ENCODE measurements around the gene SLC5A2.
"Not testable (repeated sequence)": the region's sequence is repeated elsewhere in the genome, so short reads cannot be mapped to it uniquely, and the experiment has no call there.

Gene SLC5A2

GRCh38 chr16:31496670-31497069 is 13.7 kb downstream of the SLC5A2 start:
- no peak overlapping the region for H3K4me3 ChIP-seq (ENCODE audit: low read depth, low read length)
- no peak for TF ChIP-seq CTCF (IDR thresholded peaks at IDR 0.05; ENCODE audit: borderline replicate concordance, insufficient read depth, low read depth, low read length)

- no peak for TF ChIP-seq CTCF (IDR thresholded peaks at IDR 0.05; ENCODE audit: borderline replicate concordance, insufficient read depth, low read depth, low read length)
- H3K4me3 ChIP-seq (ENCODE audit: low read depth, low read length) = no peak overlapping the region
Measured at GRCh38 chr16:31498493-31498892, 15.6 kb downstream of the SLC5A2 start.

- no peak overlapping the region for H3K4me3 ChIP-seq (ENCODE audit: low read depth, low read length)
- no peak for TF ChIP-seq CTCF (IDR thresholded peaks at IDR 0.05; ENCODE audit: borderline replicate concordance, insufficient read depth, low read depth, low read length)
Measured at GRCh38 chr16:31499928-31500327, 17.0 kb downstream of the SLC5A2 start.

- no peak overlapping the region for H3K4me3 ChIP-seq (ENCODE audit: low read depth, low read length)
- no peak for TF ChIP-seq CTCF (IDR thresholded peaks at IDR 0.05; ENCODE audit: borderline replicate concordance, insufficient read depth, low read depth, low read length)
Measured at GRCh38 chr16:31501226-31501965, 18.5 kb downstream of the SLC5A2 start.

GRCh38 chr16:31501966-31502348 is 19.0 kb downstream of the SLC5A2 start:
- no peak overlapping the region for H3K4me3 ChIP-seq (ENCODE audit: low read depth, low read length)
- no peak for TF ChIP-seq CTCF (IDR thresholded peaks at IDR 0.05; ENCODE audit: borderline replicate concordance, insufficient read depth, low read depth, low read length)

GRCh38 chr16:31502981-31503380 is 20.1 kb downstream of the SLC5A2 start:
- no peak for TF ChIP-seq CTCF (IDR thresholded peaks at IDR 0.05; ENCODE audit: borderline replicate concordance, insufficient read depth, low read depth, low read length)

GRCh38 chr16:31503555-31503954 is 20.6 kb downstream of the SLC5A2 start:
- not testable (repeated sequence) for H3K4me3 ChIP-seq (ENCODE audit: low read depth, low read length)

More at GRCh38 chr16:31502981-31503380, 20.1 kb downstream of the SLC5A2 start:
- H3K4me3 ChIP-seq (ENCODE audit: low read depth, low read length) = no peak overlapping the region
